ENCODE results near the gene ARHGAP8. TPM values are rescaled to one million over a fixed set of nuclear protein-coding genes. Genes with fewer than 3 reads are reported as not detected.
A peak's percentile ranks its signal among the peaks of the same experiment; 100 is the strongest.
"Not testable (repeated sequence)": the region's sequence is repeated elsewhere in the genome, so short reads cannot be mapped to it uniquely, and the experiment has no call there.

ARHGAP8 gene
- total RNA-seq, 2 donors from 2014 or later, result 4.7 to 7.1 TPM

GRCh38 chr22:44738347-44738715 is 14.0 kb upstream of the ARHGAP8 start:
- H3K4me1 Mint-ChIP-seq, result no peaks in the 10 kb centered on the region
- H3K4me3 Mint-ChIP-seq, result no peak overlapping the region
- DNase-seq (no peak), ATAC-seq (no peak)
- no peaks in the 10 kb centered on the region for H3K9me3 ChIP-seq (ENCODE audit: control insufficient read depth, low read length, poor library complexity, severe bottlenecking)
- H3K27me3 Mint-ChIP-seq, result no peaks in the 10 kb centered on the region
- no peak overlapping the region for H3K27ac Mint-ChIP-seq
- no peaks in the 10 kb centered on the region for H3K36me3 Mint-ChIP-seq (ENCODE audit: low read depth)

- H3K9me3 ChIP-seq (ENCODE audit: control insufficient read depth, low read length, poor library complexity, severe bottlenecking), result no peaks in the 10 kb centered on the region
- no peak overlapping the region for H3K4me3 Mint-ChIP-seq
- H3K36me3 Mint-ChIP-seq (ENCODE audit: low read depth), result no peaks in the 10 kb centered on the region
- DNase-seq (no peak), ATAC-seq (no peak)
- H3K27ac Mint-ChIP-seq, result no peak overlapping the region
- no peaks in the 10 kb centered on the region for H3K4me1 Mint-ChIP-seq
- H3K27me3 Mint-ChIP-seq, result no peaks in the 10 kb centered on the region
Observed at GRCh38 chr22:44739024-44739423, 13.4 kb upstream of the ARHGAP8 start.

GRCh38 chr22:44739666-44740065 is 12.7 kb upstream of the ARHGAP8 start:
- not testable (repeated sequence) for H3K4me3 Mint-ChIP-seq; H3K27ac Mint-ChIP-seq; ATAC-seq; H3K4me1 Mint-ChIP-seq; DNase-seq; H3K9me3 ChIP-seq (ENCODE audit: control insufficient read depth, low read length, poor library complexity, severe bottlenecking); H3K27me3 Mint-ChIP-seq; H3K36me3 Mint-ChIP-seq (ENCODE audit: low read depth)

GRCh38 chr22:44740307-44740706 is 12.1 kb upstream of the ARHGAP8 start:
- Mint-ChIP-seq H3K27me3 (no peaks in the 10 kb centered on the region), H3K36me3 (ENCODE audit: low read depth) (no peaks in the 10 kb centered on the region), H3K4me1 (no peaks in the 10 kb centered on the region), H3K27ac (peak overlapping the region; percentile 56), H3K4me3 (no peak overlapping the region)
- no peaks in the 10 kb centered on the region for H3K9me3 ChIP-seq (ENCODE audit: control insufficient read depth, low read length, poor library complexity, severe bottlenecking)
- ATAC-seq (no peak), DNase-seq (no peak)

- Mint-ChIP-seq H3K27me3 (peaks cover 6% of the 10 kb centered on the region), H3K27ac (no peak overlapping the region), H3K36me3 (ENCODE audit: low read depth) (no peaks in the 10 kb centered on the region), H3K4me1 (no peaks in the 10 kb centered on the region), H3K4me3 (no peak overlapping the region)
- DNase-seq (no peak), ATAC-seq (no peak)
- H3K9me3 ChIP-seq (ENCODE audit: control insufficient read depth, low read length, poor library complexity, severe bottlenecking), result no peaks in the 10 kb centered on the region
Observed at GRCh38 chr22:44741929-44742328, 10.4 kb upstream of the ARHGAP8 start.

- H3K9me3 ChIP-seq (ENCODE audit: control insufficient read depth, low read length, poor library complexity, severe bottlenecking), result no peaks in the 10 kb centered on the region
- Mint-ChIP-seq H3K36me3 (ENCODE audit: low read depth) (no peaks in the 10 kb centered on the region), H3K4me1 (no peaks in the 10 kb centered on the region), H3K27ac (no peak overlapping the region), H3K27me3 (peaks cover 11% of the 10 kb centered on the region), H3K4me3 (no peak overlapping the region)
- DNase-seq, result no peak
- ATAC-seq, result no peak
Observed at GRCh38 chr22:44743247-44743646, 9.1 kb upstream of the ARHGAP8 start.

- H3K4me3 Mint-ChIP-seq, result no peak overlapping the region
- peaks cover 11% of the 10 kb centered on the region for H3K27me3 Mint-ChIP-seq
- no peaks in the 10 kb centered on the region for H3K36me3 Mint-ChIP-seq (ENCODE audit: low read depth)
- no peaks in the 10 kb centered on the region for H3K4me1 Mint-ChIP-seq
- ATAC-seq (no peak), DNase-seq (no peak)
- H3K27ac Mint-ChIP-seq, result no peak overlapping the region
- no peaks in the 10 kb centered on the region for H3K9me3 ChIP-seq (ENCODE audit: control insufficient read depth, low read length, poor library complexity, severe bottlenecking)
Observed at GRCh38 chr22:44743804-44744211, 8.6 kb upstream of the ARHGAP8 start.

GRCh38 chr22:44745853-44746789 is 6.3 kb upstream of the ARHGAP8 start:
- ATAC-seq, result no peak
- peaks cover 16% of the 10 kb centered on the region for H3K27me3 Mint-ChIP-seq
- peaks cover 2% of the 10 kb centered on the region for H3K36me3 Mint-ChIP-seq (ENCODE audit: low read depth)
- H3K4me3 Mint-ChIP-seq, result no peak overlapping the region
- DNase-seq, result no peak
- no peaks in the 10 kb centered on the region for H3K4me1 Mint-ChIP-seq
- H3K9me3 ChIP-seq (ENCODE audit: control insufficient read depth, low read length, poor library complexity, severe bottlenecking), result no peaks in the 10 kb centered on the region
- no peak overlapping the region for H3K27ac Mint-ChIP-seq

- H3K4me1 Mint-ChIP-seq; DNase-seq; H3K36me3 Mint-ChIP-seq (ENCODE audit: low read depth); H3K27ac Mint-ChIP-seq; H3K9me3 ChIP-seq (ENCODE audit: control insufficient read depth, low read length, poor library complexity, severe bottlenecking); ATAC-seq; H3K4me3 Mint-ChIP-seq: not testable (repeated sequence)
- peaks cover 16% of the 10 kb centered on the region for H3K27me3 Mint-ChIP-seq
Observed at GRCh38 chr22:44747784-44748127, 4.6 kb upstream of the ARHGAP8 start.

GRCh38 chr22:44748524-44748923 is 3.9 kb upstream of the ARHGAP8 start:
- no peak overlapping the region for H3K27ac Mint-ChIP-seq
- peaks cover 24% of the 10 kb centered on the region for H3K27me3 Mint-ChIP-seq
- peaks cover 2% of the 10 kb centered on the region for H3K4me1 Mint-ChIP-seq
- ATAC-seq, result no peak
- H3K36me3 Mint-ChIP-seq (ENCODE audit: low read depth), result peaks cover 2% of the 10 kb centered on the region
- DNase-seq, result no peak
- H3K9me3 ChIP-seq (ENCODE audit: control insufficient read depth, low read length, poor library complexity, severe bottlenecking), result no peaks in the 10 kb centered on the region
- no peak overlapping the region for H3K4me3 Mint-ChIP-seq

GRCh38 chr22:44750481-44750880 is 1.9 kb upstream of the ARHGAP8 start:
- H3K27me3 Mint-ChIP-seq, result peaks cover 43% of the 10 kb centered on the region
- H3K4me1 Mint-ChIP-seq, result peaks cover 2% of the 10 kb centered on the region
- peaks cover 4% of the 10 kb centered on the region for H3K36me3 Mint-ChIP-seq (ENCODE audit: low read depth)
- no peak overlapping the region for H3K4me3 Mint-ChIP-seq
- DNase-seq (no peak), ATAC-seq (no peak)
- H3K27ac Mint-ChIP-seq, result no peak overlapping the region
- no peaks in the 10 kb centered on the region for H3K9me3 ChIP-seq (ENCODE audit: control insufficient read depth, low read length, poor library complexity, severe bottlenecking)

GRCh38 chr22:44753189-44754042 is 1.0 kb downstream of the ARHGAP8 start:
- peaks cover 4% of the 10 kb centered on the region for H3K36me3 Mint-ChIP-seq (ENCODE audit: low read depth)
- no peaks in the 10 kb centered on the region for H3K9me3 ChIP-seq (ENCODE audit: control insufficient read depth, low read length, poor library complexity, severe bottlenecking)
- H3K4me3 Mint-ChIP-seq, result peak overlapping the region; percentile 36
- ATAC-seq (no peak), DNase-seq (no peak)
- H3K27ac Mint-ChIP-seq, result no peak overlapping the region
- peaks cover 35% of the 10 kb centered on the region for H3K27me3 Mint-ChIP-seq
- peaks cover 2% of the 10 kb centered on the region for H3K4me1 Mint-ChIP-seq

GRCh38 chr22:44754998-44755397 is 2.6 kb downstream of the ARHGAP8 start:
- Mint-ChIP-seq H3K4me1 (peaks cover 2% of the 10 kb centered on the region), H3K27me3 (peaks cover 43% of the 10 kb centered on the region), H3K36me3 (ENCODE audit: low read depth) (peaks cover 5% of the 10 kb centered on the region), H3K4me3 (no peak overlapping the region), H3K27ac (no peak overlapping the region)
- ATAC-seq (no peak), DNase-seq (no peak)
- H3K9me3 ChIP-seq (ENCODE audit: control insufficient read depth, low read length, poor library complexity, severe bottlenecking), result no peaks in the 10 kb centered on the region
